Putamen (tissue), 1 donor: Measurements from ENCODE around the gene SLCO4C1.

Experiments
- DNase-seq: peaks from one replicate; pipeline ENCODE4 v3.0.0-alpha.2; 2016; ENCODE audit warnings: low spot score

SLCO4C1 gene

DNA sequence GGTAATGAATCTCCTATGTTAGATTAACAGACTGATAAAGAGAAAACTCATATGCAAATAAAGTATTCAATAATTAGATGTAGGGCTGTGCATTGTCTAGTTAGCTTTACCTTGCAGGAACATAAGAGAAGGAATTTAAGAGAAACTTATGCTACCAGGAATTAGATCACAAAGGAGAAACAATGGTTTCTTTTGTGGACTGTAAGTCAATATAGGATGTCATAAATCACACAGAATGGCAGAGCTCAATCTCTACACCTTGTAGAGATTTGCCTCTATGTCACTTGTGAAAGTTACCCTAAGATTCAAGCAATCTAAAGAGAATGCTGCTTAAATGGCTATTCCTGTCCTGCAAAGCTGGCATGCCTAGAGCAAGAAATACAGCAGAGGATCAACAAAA, 26.0 kb downstream of the SLCO4C1 start:
- DNase-seq = no peak

- no peak for DNase-seq
Observed at GRCh38 chr5:102262688-102263087, 33.4 kb downstream of the SLCO4C1 start.

DNA sequence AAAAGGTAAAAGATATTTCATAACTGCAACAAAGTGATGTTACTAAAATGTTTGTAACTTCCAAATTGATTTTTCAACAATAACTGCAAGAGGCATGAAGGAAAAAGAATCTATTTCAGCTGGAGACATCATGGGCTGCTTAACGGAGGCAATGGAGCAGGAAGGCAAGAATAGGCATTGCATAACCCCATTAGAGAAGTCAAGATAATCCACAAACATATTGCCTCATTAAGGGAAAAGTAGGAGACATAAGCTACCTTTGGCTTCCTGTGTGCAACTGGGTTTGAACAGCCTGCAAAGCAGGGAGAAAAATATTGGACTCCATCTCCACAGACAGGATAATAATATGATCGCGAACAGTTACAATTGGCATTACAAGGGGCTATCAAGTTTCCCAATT, 46.7 kb downstream of the SLCO4C1 start:
- DNase-seq = no peak

DNA sequence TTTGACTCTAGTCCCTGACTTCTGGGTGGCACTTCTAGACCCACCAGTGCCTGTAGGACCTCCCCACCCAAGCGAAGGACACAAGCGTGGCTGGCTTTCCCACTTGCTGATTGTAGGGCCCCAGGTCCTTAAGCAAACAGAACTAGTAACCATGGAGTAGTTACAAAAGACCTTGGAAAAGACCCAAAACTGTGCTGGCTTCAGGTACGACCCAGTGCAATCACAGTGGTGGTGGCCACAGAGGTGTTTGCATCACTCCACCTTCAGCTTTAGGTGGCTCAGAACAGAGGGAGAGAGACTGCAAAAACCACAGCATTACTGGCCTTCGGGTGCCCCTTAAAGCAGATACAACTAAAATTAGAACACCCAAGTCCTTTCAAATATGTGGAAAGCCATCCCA, 52.9 kb downstream of the SLCO4C1 start:
- no peak for DNase-seq

- no peak for DNase-seq
Observed at GRCh38 chr5:102241809-102242421, 54.2 kb downstream of the SLCO4C1 start.

- DNase-seq = no peak
Observed at GRCh38 chr5:102231693-102232619, 64.1 kb downstream of the SLCO4C1 start.

GRCh38 chr5:102229685-102230084, 66.4 kb downstream of the SLCO4C1 start:
- DNase-seq = no peak

DNA sequence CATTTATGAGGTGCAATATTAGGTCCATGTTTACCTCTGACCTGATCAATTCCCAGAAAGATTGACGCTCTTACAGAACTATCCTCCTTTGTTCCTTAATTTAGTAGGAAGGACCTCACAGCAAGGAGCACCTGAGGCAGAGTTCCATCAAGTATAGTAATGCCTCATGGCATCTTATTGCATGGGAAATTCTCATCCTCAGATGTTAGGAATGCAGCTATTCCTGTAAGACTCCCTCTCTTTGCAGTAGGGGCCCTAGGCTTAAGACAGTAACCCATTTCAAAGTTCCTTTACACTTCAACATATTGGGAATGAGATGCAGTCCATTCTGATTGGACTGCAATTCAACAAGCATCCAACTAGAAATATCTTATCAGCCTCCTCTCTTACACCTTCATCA, 69.8 kb downstream of the SLCO4C1 start:
- no peak for DNase-seq

GRCh38 chr5:102223542-102224477, 72.3 kb downstream of the SLCO4C1 start:
- DNase-seq = no peak

DNA sequence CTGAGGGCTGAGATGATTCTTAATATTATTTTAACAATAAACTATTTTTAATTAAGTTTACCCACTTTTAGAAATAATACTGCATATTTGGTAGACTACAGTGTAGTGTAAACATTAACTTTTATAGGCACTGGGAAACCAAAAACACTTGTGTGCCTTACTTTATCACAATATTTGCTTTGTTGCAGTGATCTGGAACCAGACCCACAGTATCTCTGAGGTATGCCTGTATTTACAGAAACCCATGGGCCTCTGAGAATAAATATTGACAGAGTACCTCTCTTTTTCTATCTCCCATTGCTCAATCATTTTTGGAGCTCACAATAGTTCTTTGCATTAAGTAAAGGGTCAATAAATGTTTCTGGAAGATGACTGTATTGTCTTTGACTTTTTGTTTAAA, 73.3 kb downstream of the SLCO4C1 start:
- no peak for DNase-seq

- no peak for DNase-seq
Observed at GRCh38 chr5:102221949-102222348, 74.1 kb downstream of the SLCO4C1 start.

DNA sequence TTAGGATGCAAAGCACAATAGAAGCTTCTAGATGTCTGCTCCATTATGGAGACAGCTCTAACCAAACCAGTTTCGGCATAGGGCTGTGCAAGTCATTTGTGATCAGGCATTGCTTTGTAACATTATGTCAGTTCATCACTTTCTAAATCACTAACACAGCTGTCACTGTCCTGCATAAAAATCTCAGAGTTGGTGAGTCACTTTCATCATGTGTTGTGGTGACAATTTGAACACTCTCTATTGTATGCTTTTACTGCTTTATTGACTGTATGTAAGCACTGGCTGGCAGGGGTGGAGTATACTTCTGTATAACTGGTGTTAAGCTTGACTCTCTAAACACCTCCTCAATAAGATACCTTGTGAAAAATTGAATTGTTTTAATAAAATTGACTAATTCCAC, 77.9 kb downstream of the SLCO4C1 start:
- DNase-seq = no peak

DNA sequence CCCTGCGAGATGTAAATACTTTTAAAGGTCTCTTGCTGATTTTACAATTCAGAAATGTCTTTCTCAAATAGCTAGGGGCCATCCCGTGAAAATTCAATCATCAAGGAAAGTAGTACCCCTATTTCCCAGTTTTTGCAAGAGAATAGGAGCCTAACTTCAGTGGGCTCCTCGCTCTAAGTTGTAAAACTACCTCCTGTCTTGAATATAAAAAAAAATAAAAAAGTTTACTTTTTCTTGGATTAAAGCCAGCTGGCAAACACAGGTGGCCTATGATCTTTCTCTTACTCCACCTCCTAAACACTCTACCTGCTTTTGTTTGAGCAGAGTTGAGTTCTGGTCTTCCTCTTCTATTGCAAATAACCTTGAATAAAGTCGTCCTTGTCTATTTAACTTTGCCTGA, 79.4 kb downstream of the SLCO4C1 start:
- DNase-seq = no peak

DNA sequence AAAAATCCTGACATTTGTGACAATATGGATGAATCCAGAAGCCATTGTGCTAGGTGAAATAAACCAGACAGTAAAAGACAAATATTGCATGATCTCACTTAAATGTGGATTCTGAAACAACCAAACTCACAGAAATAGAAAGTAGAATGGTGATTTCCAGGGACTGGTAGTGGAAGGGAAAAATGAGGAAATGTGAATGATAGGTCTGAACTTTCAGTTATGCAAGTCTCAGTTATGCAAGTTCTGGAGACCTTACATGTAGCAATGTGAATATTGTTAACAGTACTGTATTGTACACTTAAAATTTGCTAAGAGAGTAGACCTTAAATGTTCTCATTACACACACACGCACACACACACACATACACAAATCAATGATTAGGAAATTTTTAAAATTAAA, 84.9 kb downstream of the SLCO4C1 start:
- no peak for DNase-seq

DNA sequence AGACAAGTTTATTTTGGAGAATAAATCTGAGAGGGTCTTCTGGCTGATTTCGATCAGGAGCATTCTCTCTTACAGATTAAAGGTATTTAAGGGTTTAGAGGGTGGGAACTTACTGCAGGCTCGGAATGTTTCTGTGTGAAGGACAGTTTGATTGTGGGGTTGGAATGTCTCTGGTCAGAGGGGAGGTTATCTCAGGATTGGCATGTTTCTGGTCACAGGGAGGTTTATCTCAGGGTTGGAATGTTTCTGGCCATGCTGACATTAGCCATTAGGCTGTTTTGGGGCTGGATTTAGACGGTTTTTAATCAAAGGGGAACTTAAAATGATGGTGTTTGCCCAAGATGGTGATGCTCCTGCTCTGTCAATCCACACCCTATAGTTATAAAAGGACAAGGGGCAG, 95.2 kb downstream of the SLCO4C1 start:
- no peak for DNase-seq

- no peak for DNase-seq
Observed at GRCh38 chr5:102196481-102196880, 99.6 kb downstream of the SLCO4C1 start.
